ENCODE data around the gene CARD10. TPM values are rescaled to one million over a fixed set of nuclear protein-coding genes. Genes with fewer than 3 reads are reported as not detected.
A peak's percentile ranks its signal among the peaks of the same experiment; 100 is the strongest.

Gene CARD10
- total and polyA plus RNA-seq, 2 of the 13 experiments (the other 11 are each of a cell fraction or from before 2014, with no cell fraction given), result 35.2 to 55.8 TPM

GRCh38 chr22:37538590-37539357 lies 19.6 kb upstream of the CARD10 start (continued):
- TF ChIP-seq ZNF710 (CRISPR knock-in tag; IDR thresholded peaks at IDR 0.05; ENCODE audit: borderline replicate concordance) (peak; percentile 90), ZNF619 (CRISPR knock-in tag; IDR thresholded peaks at IDR 0.05) (peak; percentile 89; the same call in 1 of the 2 replicates), JUND (CRISPR knock-in tag; IDR thresholded peaks at IDR 0.05) (no peak), BCL6 (CRISPR knock-in tag; IDR thresholded peaks at IDR 0.05) (no peak), SKIL (CRISPR knock-in tag; IDR thresholded peaks at IDR 0.05; ENCODE audit: borderline replicate concordance) (no peak), BRCA1 (CRISPR knock-in tag; IDR thresholded peaks at IDR 0.05) (no peak), ZNF704 (CRISPR knock-in tag; IDR thresholded peaks at IDR 0.05; ENCODE audit: borderline replicate concordance) (0 out of 2 replicates have a peak, but pooled peaks have one; percentile 44), KAT2B (IDR thresholded peaks at IDR 0.05; ENCODE audit: borderline replicate concordance, low read depth, low read length) (no peak), EZH2 (conservative IDR thresholded peaks at IDR 0.05; ENCODE audit: low read depth, low read length) (no peak), RXRB (CRISPR knock-in tag; IDR thresholded peaks at IDR 0.05; ENCODE audit: borderline replicate concordance) (peak; percentile 51; the same call in 1 of the 2 replicates), REST (IDR thresholded peaks at IDR 0.05; ENCODE audit: borderline replicate concordance in 1 of 2, low read depth in 1 of 2, low read length in 2 of 2) (no peak), ATM (IDR thresholded peaks at IDR 0.05; ENCODE audit: borderline replicate concordance) (no peak), GZF1 (CRISPR knock-in tag; IDR thresholded peaks at IDR 0.05) (no peak), PHB2 (IDR thresholded peaks at IDR 0.05; ENCODE audit: partially characterized antibody) (no peak), MXD3 (CRISPR knock-in tag; IDR thresholded peaks at IDR 0.05) (no peak), TEF (CRISPR knock-in tag; IDR thresholded peaks at IDR 0.05) (no peak)

Data from HepG2 (cell line).